Naive thymus-derived CD4-positive, alpha-beta T cell (primary cell): ENCODE measurements around the gene CYB561. TPM values are rescaled to one million over a fixed set of nuclear protein-coding genes. Genes with fewer than 3 reads are reported as not detected.

ENCODE experiments used
- ATAC-seq: fragments of 150-1000 bp; cut with Tn5 transposase; 2 replicates; pipeline ENCODE4 v1.10.0; 2021; ENCODE audit warnings: mild to moderate bottlenecking, moderate library complexity
- CTCF ChIA-PET: fragments of 350-600 bp; sonication (Branson Sonifier 250); formaldehyde crosslinking; loops from one replicate; lab custom pipeline; 2021; ENCODE audit warnings: antibody characterized with exemption; lab: Charles Lee
- POLR2A ChIA-PET: fragments of 350-600 bp; sonication (Branson Sonifier 250); formaldehyde crosslinking; loops from one replicate; lab custom pipeline; 2021; ENCODE audit warnings: antibody characterized with exemption, inconsistent platforms; lab: Charles Lee
- DNase-seq, 9 donors: peaks; one replicate each; pipeline versions ENCODE4 v3.0.0 to v3.0.0-alpha.2; 2020 to 2022; ENCODE audit warnings: mixed read lengths in 1 of 9
- H3K27ac ChIP-seq: one replicate; pipeline ENCODE4 v1.7.0; 2013; ENCODE audit warnings: mild to moderate bottlenecking, low read depth, low read length, moderate library complexity
- H3K27me3 ChIP-seq, 2 donors: one replicate each; pipeline ENCODE4 v1.7.0; 2013; ENCODE audit warnings: low read length in 2 of 2, mild to moderate bottlenecking in 2 of 2, moderate library complexity in 2 of 2; ENCODE audit not compliant: control insufficient read depth in 2 of 2, insufficient read depth in 2 of 2
- H3K36me3 ChIP-seq, 3 experiments: 1 replicate in 2 of 3; 2 replicates in 1 of 3; pipeline ENCODE4 v1.7.0; 2013; ENCODE audit warnings: low read length in 3 of 3, mild to moderate bottlenecking in 3 of 3, moderate library complexity in 1 of 3; ENCODE audit not compliant: insufficient read depth in 3 of 3, control insufficient read depth in 2 of 3
- H3K4me1 ChIP-seq, 2 donors: one replicate each; pipeline ENCODE4 v1.7.0; 2013; ENCODE audit warnings: low read length in 2 of 2, mild to moderate bottlenecking in 2 of 2, moderate library complexity in 1 of 2; ENCODE audit not compliant: control insufficient read depth in 2 of 2, insufficient read depth in 2 of 2
- H3K4me3 ChIP-seq: 2 replicates; pipeline ENCODE4 v1.7.0; 2013; ENCODE audit warnings: mild to moderate bottlenecking, low read length
- H3K9me3 ChIP-seq, 3 experiments: 1 replicate in 2 of 3; 2 replicates in 1 of 3; pipeline ENCODE4 v1.7.0; 2013; ENCODE audit warnings: low read length in 3 of 3; ENCODE audit not compliant: control insufficient read depth in 2 of 3
- H3K27ac Mint-ChIP-seq, 9 donors: one replicate each; pipeline ENCODE4 v1.8.0; 2020 to 2022; ENCODE audit warnings: mixed read lengths in 9 of 9, mild to moderate bottlenecking in 8 of 9, moderate library complexity in 5 of 9, inconsistent platforms in 2 of 9
- H3K27me3 Mint-ChIP-seq, 5 donors: one replicate each; pipeline ENCODE4 v1.8.0; 2021 to 2022; ENCODE audit warnings: mixed read lengths in 5 of 5, mild to moderate bottlenecking in 1 of 5
- H3K36me3 Mint-ChIP-seq, 5 donors: one replicate each; pipeline ENCODE4 v1.8.0; 2020 to 2022; ENCODE audit warnings: mixed read lengths in 5 of 5, mild to moderate bottlenecking in 3 of 5, inconsistent platforms in 1 of 5
- H3K4me1 Mint-ChIP-seq, 7 donors: one replicate each; pipeline ENCODE4 v1.8.0; 2020 to 2022; ENCODE audit warnings: mixed read lengths in 7 of 7, mild to moderate bottlenecking in 3 of 7, inconsistent platforms in 1 of 7
- H3K4me3 Mint-ChIP-seq, 10 donors: one replicate each; pipeline ENCODE4 v1.8.0; 2020 to 2022; ENCODE audit warnings: mild to moderate bottlenecking in 10 of 10, mixed read lengths in 10 of 10, moderate library complexity in 6 of 10, inconsistent platforms in 2 of 10
- H3K9me3 Mint-ChIP-seq, 11 donors: one replicate each; pipeline ENCODE4 v1.8.0; 2020 to 2022; ENCODE audit warnings: mixed read lengths in 11 of 11, mild to moderate bottlenecking in 4 of 11, inconsistent platforms in 1 of 11, moderate library complexity in 1 of 11
- intact Hi-C, 2 donors: fragments of 100-400 bp; cut with micrococcal nuclease; formaldehyde crosslinking; loops; one replicate each; pipeline ENCODE4 v1.15.1; 2023
- polyA plus RNA-seq, 2 donors: library from polyadenylated mRNA; unstranded; fragments of 300-500 nt; fragmentation: Illumina TruSeq; gene quantifications; one replicate each; pipeline ENCODE4 v1.2.3, GENCODE V29; 2021
- total RNA-seq, 6 experiments: library from RNA in 5 of 6; stranded (reverse) in 5 of 6; gene quantifications; 1 replicate in 5 of 6; 2 replicates in 1 of 6; pipeline ENCODE4 v1.2.3 and lab custom pipeline; 2021 to 2026

CYB561 gene
- total and polyA plus RNA-seq, 7 experiments from 2014 or later: 1.9 to 20.4 (median 5.4) TPM

DNA sequence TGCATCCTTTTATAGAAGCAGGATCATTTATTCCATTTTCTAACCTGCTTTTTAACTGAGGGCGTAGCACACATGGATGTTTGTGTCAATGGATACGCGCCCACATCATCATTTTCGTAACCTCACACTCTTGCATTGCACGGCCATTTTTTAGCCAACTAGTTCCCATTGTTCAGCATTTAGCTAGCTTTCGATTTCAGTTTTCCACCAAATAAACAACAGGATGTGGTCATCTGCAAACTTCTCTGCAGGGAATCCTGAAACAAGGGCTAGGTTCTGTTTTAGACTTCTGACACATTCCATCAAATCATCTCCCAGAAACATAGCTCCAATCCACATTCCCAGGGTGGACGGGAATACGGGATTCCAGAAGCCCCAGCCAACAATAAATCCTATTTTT is 6.4 kb downstream of the CYB561 start:
- H3K4me1 Mint-ChIP-seq: peaks cover 21 to 52% (median 28%) of the 10 kb centered on the region in 7 donors

DNA sequence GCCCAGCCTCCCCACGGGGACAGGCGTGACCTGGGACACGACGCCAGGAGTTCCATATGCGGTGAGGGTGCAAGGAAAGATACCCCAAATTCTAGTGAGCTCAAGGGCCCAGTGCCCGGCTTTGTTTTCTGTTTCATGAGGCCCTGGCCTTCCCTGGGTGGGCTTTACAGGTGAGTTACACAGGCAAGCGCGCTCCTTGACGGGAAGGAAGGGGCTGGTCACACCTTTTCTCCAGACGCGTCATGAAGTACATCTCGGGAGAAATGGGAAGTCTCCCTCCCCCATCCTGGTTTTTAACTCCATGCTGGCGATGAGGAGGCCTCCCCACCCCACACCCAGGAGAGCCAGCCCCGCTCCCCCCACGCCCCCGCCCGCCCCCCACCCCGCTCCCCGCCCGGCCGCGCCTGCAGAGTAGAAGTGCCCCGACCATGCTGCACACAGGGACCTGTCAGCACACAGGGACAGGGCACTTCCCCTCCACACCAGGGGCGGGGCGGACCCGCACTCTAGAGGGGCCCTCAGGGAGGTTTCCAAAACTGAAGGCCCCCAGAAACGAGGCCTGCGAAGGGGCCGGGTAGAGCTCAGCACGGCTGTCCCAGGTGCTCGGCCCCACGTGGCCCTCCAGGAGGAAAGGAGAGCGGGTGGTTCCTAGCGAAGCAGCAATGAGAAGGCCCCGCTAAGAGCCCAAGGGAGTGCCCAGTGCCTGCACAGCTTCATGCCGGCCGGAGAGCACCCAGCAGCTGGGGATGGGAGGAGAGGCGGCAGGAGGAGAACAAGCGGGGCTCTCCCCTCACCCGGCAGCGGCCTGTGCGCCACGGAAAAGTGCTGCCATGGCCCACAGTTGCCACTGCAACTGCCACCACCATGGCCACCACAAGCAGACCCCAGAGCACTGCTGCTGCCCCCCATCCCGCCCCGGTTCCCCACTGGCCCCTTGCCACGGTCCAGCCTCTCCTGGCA is 7.7 kb downstream of the CYB561 start:
- ChIA-PET CTCF (interaction anchor here (1.0 kb wide), 1 partner anchor 12 kb away, joined by 3 read pairs; no protein-coding TSS in a partner anchor), POLR2A (interaction anchor here (1.4 kb wide), 1 partner anchor 10 kb away, joined by 3 read pairs; no protein-coding TSS in a partner anchor)
- Mint-ChIP-seq H3K27ac (peak overlapping the region in 3 of 9 donors; percentile 80 to 93 (median 80)), H3K4me3 (no peak overlapping the region), H3K4me1 (peaks cover 21 to 62% (median 30%) of the 10 kb centered on the region in 7 donors), H3K27me3 (peaks cover 0 to 6% (median 0%) of the 10 kb centered on the region in 5 donors), H3K36me3 (peaks cover 0 to 3% (median 0%) of the 10 kb centered on the region in 5 donors), H3K9me3 (peaks cover 0 to 2% (median 0%) of the 10 kb centered on the region in 11 donors)
- no peak overlapping the region for H3K27ac ChIP-seq
- H3K9me3 ChIP-seq: no peaks in the 10 kb centered on the region
- H3K4me1 ChIP-seq: peaks cover 19 to 27% of the 10 kb centered on the region in 2 donors
- intact Hi-C loops: loop anchor here in 1 of 2 donors (2.0 kb wide), 1 partner anchor 112 kb away; the partner anchor contains the start of gene DCAF7
- no peak for ATAC-seq
- H3K4me3 ChIP-seq: no peak overlapping the region
- no peaks in the 10 kb centered on the region for H3K27me3 ChIP-seq
- DNase-seq: no peak
- H3K36me3 ChIP-seq: no peaks in the 10 kb centered on the region

More for the DNA sequence above, 6.4 kb downstream of the CYB561 start:
- ChIA-PET CTCF (interaction anchor here (1.1 to 1.4 kb wide), 2 partner anchors 14 to 40 kb away, joined by 5 to 6 read pairs; no protein-coding TSS in a partner anchor), POLR2A (interaction anchor here (0.7 to 1.4 kb wide), 4 partner anchors 9 to 169 kb away, joined by 3 to 4 read pairs (median 3); no protein-coding TSS in a partner anchor)
- Histone ChIP-seq H3K36me3 (no peaks in the 10 kb centered on the region), H3K9me3 (no peaks in the 10 kb centered on the region), H3K27me3 (no peaks in the 10 kb centered on the region), H3K4me3 (peak overlapping the region; percentile 8), H3K4me1 (peaks cover 19 to 27% of the 10 kb centered on the region in 2 donors), H3K27ac (no peak overlapping the region)
- peaks cover 0 to 3% (median 0%) of the 10 kb centered on the region in 5 donors for H3K36me3 Mint-ChIP-seq
- H3K27ac Mint-ChIP-seq: peak overlapping the region; percentile 76 to 93 (median 85)
- intact Hi-C loops: loop anchor here in 1 of 2 donors (2.0 to 10.0 kb wide), 2 partner anchors 65 to 111 kb away; partner anchors contain the start of gene DCAF7
- H3K9me3 Mint-ChIP-seq: peaks cover 0 to 2% (median 0%) of the 10 kb centered on the region in 11 donors
- H3K27me3 Mint-ChIP-seq: peaks cover 0 to 10% (median 0%) of the 10 kb centered on the region in 5 donors
- ATAC-seq (peak; percentile 30), DNase-seq (peak in 4 of 9 donors; percentile 21 to 45 (median 34))
- H3K4me3 Mint-ChIP-seq: peak overlapping the region in 9 of 10 donors; percentile 37 to 74 (median 56)

DNA sequence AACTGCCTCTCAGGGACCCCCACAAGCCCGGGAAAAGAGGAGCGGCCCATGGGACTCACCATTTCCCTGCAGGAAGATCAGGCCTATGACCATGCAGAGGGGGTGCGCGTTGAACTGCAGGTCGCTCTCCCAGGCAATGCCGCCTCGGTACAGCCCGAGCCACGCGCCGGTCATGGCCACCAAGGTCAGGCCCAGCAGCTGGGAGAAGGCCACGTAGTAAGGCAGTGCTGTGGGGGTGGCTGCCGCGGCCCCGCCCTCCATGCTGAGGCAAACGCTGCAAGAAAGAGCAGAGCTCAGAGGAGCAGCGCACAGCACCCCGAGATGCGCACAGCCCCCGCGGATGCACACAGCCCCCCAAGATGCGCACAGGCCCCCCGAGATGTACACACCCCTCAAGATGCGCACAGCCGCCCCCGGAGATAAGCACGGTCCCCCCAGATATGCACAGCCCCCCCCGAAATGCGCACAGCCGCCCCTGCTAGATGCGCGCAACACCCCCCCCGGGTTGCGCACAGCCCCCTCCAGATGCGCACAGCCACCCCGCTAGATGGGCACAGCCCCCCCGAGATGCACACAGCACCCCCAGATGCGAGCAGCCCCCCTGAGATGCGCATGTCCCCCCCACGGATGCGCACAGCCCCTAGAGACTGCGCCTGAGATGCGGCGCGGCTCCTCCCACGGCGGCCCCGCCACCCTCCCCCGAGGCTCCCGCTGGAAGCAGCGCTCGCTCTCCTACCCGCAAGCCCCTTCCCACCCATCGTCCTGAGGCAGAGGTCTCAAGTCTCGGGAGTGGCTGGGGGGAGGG is 8.6 kb downstream of the CYB561 start:
- peaks cover 0 to 2% (median 0%) of the 10 kb centered on the region in 11 donors for H3K9me3 Mint-ChIP-seq
- ATAC-seq (no peak), DNase-seq (no peak)
- no peak overlapping the region for H3K4me3 Mint-ChIP-seq
- Histone ChIP-seq H3K9me3 (no peaks in the 10 kb centered on the region), H3K4me1 (peaks cover 19 to 27% of the 10 kb centered on the region in 2 donors), H3K27me3 (no peaks in the 10 kb centered on the region), H3K36me3 (no peaks in the 10 kb centered on the region), H3K27ac (no peak overlapping the region), H3K4me3 (no peak overlapping the region)
- H3K27me3 Mint-ChIP-seq: peaks cover 0 to under 1% (median 0%) of the 10 kb centered on the region in 5 donors
- POLR2A ChIA-PET: no interaction called here
- CTCF ChIA-PET: interaction anchor here (0.6 kb wide), 1 partner anchor 175 kb away, joined by 3 read pairs; no protein-coding TSS in a partner anchor
- intact Hi-C loops: loop anchor here in 1 of 2 donors (2.0 kb wide), 1 partner anchor 113 kb away; the partner anchor contains the start of gene DCAF7
- H3K36me3 Mint-ChIP-seq: peaks cover 0 to 4% (median 0%) of the 10 kb centered on the region in 5 donors
- H3K4me1 Mint-ChIP-seq: peaks cover 21 to 66% (median 29%) of the 10 kb centered on the region in 7 donors
- H3K27ac Mint-ChIP-seq: peak overlapping the region in 1 of 9 donors; percentile 34

DNA sequence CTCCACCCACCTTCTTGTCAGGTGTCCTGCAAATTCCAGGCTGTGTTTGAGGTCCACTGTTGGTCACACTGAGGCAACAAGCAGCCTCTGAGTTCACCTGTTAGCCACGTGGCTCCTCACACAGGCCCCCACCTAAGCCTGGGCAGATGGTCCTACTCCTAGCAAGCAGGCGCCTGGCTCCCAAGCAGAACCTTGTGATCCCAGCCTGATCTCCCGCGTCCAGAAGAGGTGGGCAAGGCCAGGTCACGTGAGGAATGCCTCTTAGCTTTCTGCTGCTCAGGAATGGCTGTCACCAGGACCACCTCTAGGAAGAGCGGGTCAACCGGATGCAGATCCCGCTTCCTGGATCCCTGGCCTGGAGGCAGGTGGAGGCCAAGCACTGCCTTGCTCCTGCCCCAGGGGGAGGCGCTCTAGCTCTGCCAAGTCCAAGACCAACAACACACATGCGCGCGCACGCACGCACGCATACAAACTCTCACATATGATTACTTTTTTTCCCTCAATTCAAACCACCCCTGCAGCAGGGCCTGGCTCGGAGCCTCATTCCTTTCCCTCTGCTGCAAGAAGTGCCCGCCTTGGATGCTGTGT is 9.5 kb downstream of the CYB561 start:
- Histone ChIP-seq H3K27ac (no peak overlapping the region), H3K9me3 (no peaks in the 10 kb centered on the region), H3K36me3 (no peaks in the 10 kb centered on the region), H3K27me3 (no peaks in the 10 kb centered on the region), H3K4me1 (peaks cover 19 to 27% of the 10 kb centered on the region in 2 donors), H3K4me3 (no peak overlapping the region)
- CTCF ChIA-PET: interaction anchor here (0.6 to 1.7 kb wide), 2 partner anchors 11 to 176 kb away, joined by 3 to 5 read pairs; no protein-coding TSS in a partner anchor
- Mint-ChIP-seq H3K4me3 (no peak overlapping the region), H3K4me1 (peaks cover 21 to 64% (median 29%) of the 10 kb centered on the region in 7 donors), H3K9me3 (peaks cover 0 to 2% (median 0%) of the 10 kb centered on the region in 11 donors), H3K27ac (peak overlapping the region in 1 of 9 donors; percentile 34), H3K36me3 (peaks cover 0 to 4% (median 0%) of the 10 kb centered on the region in 5 donors), H3K27me3 (no peaks in the 10 kb centered on the region)
- DNase-seq (no peak), ATAC-seq (no peak)
- intact Hi-C loops: no loop called here
- POLR2A ChIA-PET: no interaction called here

DNA sequence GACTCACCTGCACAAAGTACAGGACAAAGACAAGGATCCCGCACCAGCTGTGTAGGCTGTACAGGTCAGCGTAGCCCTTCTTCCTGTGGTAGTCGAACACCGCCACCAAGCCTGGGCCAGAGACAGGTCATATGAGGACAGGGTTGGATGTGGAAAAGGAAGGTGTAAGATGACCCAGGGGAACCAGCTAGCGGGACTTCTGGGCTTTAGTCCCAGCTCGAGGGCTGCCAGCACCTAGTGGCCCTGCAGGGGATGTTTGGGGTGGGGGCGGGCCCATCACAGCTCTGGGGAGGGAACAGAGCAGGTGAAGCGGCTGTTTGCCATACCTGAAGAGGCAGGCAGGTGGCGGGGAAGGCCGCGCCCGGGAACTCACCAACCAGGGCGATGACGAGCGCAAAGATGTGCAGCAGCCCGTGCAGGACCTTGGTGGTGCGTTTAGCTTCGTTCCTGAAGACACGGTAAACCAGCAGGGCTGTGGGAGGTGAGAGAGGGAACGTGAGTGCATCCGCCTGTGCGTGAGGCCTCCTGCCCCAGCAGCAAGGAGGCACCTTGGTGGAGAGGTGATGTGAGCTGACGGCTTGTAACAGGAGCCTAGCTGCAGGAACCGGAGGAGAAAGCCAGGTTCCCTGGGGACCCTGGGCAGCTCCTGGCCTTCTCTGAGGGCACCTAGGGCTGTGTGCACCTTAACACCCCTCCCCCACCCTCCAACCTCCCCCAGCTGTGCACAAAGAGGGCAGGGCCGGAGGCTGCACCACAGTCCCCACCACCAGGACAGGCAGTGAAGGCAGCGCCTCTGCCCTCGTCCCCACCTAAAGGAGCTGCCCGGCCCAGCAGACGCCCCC is 10.2 kb downstream of the CYB561 start:
- peaks cover 0 to 4% (median 0%) of the 10 kb centered on the region in 5 donors for H3K36me3 Mint-ChIP-seq
- H3K27ac Mint-ChIP-seq: peak overlapping the region in 1 of 9 donors; percentile 8
- no peaks in the 10 kb centered on the region for H3K36me3 ChIP-seq
- H3K4me1 Mint-ChIP-seq: peaks cover 20 to 59% (median 26%) of the 10 kb centered on the region in 7 donors
- H3K9me3 ChIP-seq: no peaks in the 10 kb centered on the region
- H3K27me3 Mint-ChIP-seq: no peaks in the 10 kb centered on the region
- peaks cover 0 to 2% (median 0%) of the 10 kb centered on the region in 11 donors for H3K9me3 Mint-ChIP-seq
- no peak overlapping the region for H3K27ac ChIP-seq
- ATAC-seq (no peak), DNase-seq (no peak)
- ChIA-PET CTCF (interaction anchor here (1.1 to 1.7 kb wide), 2 partner anchors 11 to 14 kb away, joined by 5 read pairs; no protein-coding TSS in a partner anchor), POLR2A (interaction anchor here (2.0 kb wide), 1 partner anchor 9 kb away, joined by 5 read pairs; no protein-coding TSS in a partner anchor)
- no peak overlapping the region for H3K4me3 ChIP-seq
- no peaks in the 10 kb centered on the region for H3K27me3 ChIP-seq
- intact Hi-C loops: no loop called here
- no peak overlapping the region for H3K4me3 Mint-ChIP-seq
- peaks cover 19 to 27% of the 10 kb centered on the region in 2 donors for H3K4me1 ChIP-seq
